Measurements from ENCODE around the gene GRID1.

GRID1 gene

GRCh38 chr10:86222687-86223086, 143.9 kb downstream of the GRID1 start:
- no peak for DNase-seq

GRCh38 chr10:86222336-86222650, 144.3 kb downstream of the GRID1 start:
- no peak for DNase-seq

- DNase-seq, result no peak
Measured at GRCh38 chr10:86221442-86222335, 144.9 kb downstream of the GRID1 start.

- no peak for DNase-seq
Measured at GRCh38 chr10:86220626-86221025, 146.0 kb downstream of the GRID1 start.

GRCh38 chr10:86219271-86219670, 147.3 kb downstream of the GRID1 start:
- DNase-seq, result no peak

- DNase-seq, result no peak
Measured at GRCh38 chr10:86218842-86219241, 147.8 kb downstream of the GRID1 start.

- no peak for DNase-seq
Measured at GRCh38 chr10:86218160-86218559, 148.4 kb downstream of the GRID1 start.

- DNase-seq, result no peak
Measured at GRCh38 chr10:86217371-86218080, 149.1 kb downstream of the GRID1 start.

- no peak for DNase-seq
Measured at GRCh38 chr10:86216886-86217285, 149.7 kb downstream of the GRID1 start.

GRCh38 chr10:86215712-86216111, 150.9 kb downstream of the GRID1 start:
- no peak for DNase-seq

GRCh38 chr10:86215046-86215445, 151.5 kb downstream of the GRID1 start:
- DNase-seq, result no peak

GRCh38 chr10:86213148-86213547, 153.4 kb downstream of the GRID1 start:
- DNase-seq, result no peak

GRCh38 chr10:86212391-86212700, 154.2 kb downstream of the GRID1 start:
- no peak for DNase-seq

GRCh38 chr10:86211691-86212390, 154.8 kb downstream of the GRID1 start:
- no peak for DNase-seq

- DNase-seq, result no peak
Measured at GRCh38 chr10:86210416-86210815, 156.2 kb downstream of the GRID1 start.

GRCh38 chr10:86209726-86210125, 156.9 kb downstream of the GRID1 start:
- no peak for DNase-seq

- no peak for DNase-seq
Measured at GRCh38 chr10:86207226-86207625, 159.4 kb downstream of the GRID1 start.

- no peak for DNase-seq
Measured at GRCh38 chr10:86206240-86206579, 160.4 kb downstream of the GRID1 start.

- DNase-seq, result no peak
Measured at GRCh38 chr10:86205306-86206239, 161.0 kb downstream of the GRID1 start.

GRCh38 chr10:86204421-86205305, 161.9 kb downstream of the GRID1 start:
- no peak for DNase-seq

- no peak for DNase-seq
Measured at GRCh38 chr10:86203162-86203905, 163.3 kb downstream of the GRID1 start.
